IMR-90 (cell line): ENCODE data around the gene GABRB3. TPM values are rescaled to one million over a fixed set of nuclear protein-coding genes. Genes with fewer than 3 reads are reported as not detected.

ENCODE experiments used
- ATAC-seq: fragments of 200-7000 bp; cut with Tn5 transposase; 2 replicates; pipeline ENCODE4 v1.9.1; 2020; ENCODE audit warnings: low read depth, mild to moderate bottlenecking, moderate library complexity
- BruUV-seq: library from RNA; stranded (reverse); fragments of 400-500 nt; replicated peaks from 2 replicates; lab custom pipeline; 2021; lab: Mats Ljungman, UMichigan
- CTCF ChIA-PET: fragments of 300-600 bp; formaldehyde crosslinking; extraction: SDS; loops from one replicate; lab custom pipeline; 2021; ENCODE audit warnings: antibody characterized with exemption; lab: Yijun Ruan, JAX
- POLR2A ChIA-PET: fragments of 300-600 bp; sonication (Branson Sonifier 250); formaldehyde crosslinking; loops from one replicate; lab custom pipeline; 2022; ENCODE audit warnings: antibody characterized with exemption; ENCODE audit not compliant: unreplicated experiment; lab: Charles Lee
- DNase-seq: peaks from one replicate; pipeline ENCODE4 v3.0.0; 2013
- H2AFZ ChIP-seq: replicated peaks from 2 replicates; pipeline ENCODE3; 2013; ENCODE audit warnings: low read length, mild to moderate bottlenecking; ENCODE audit not compliant: poor library complexity
- H2AK5ac ChIP-seq: 2 replicates; pipeline ENCODE4 v1.6.1; 2013; ENCODE audit warnings: low read depth, low read length, inconsistent platforms
- H2AK9ac ChIP-seq: replicated peaks from 2 replicates; pipeline ENCODE3; 2013; ENCODE audit warnings: mild to moderate bottlenecking, low read depth, low read length, moderate library complexity; ENCODE audit not compliant: poor library complexity
- H2BK120ac ChIP-seq: 2 replicates; pipeline ENCODE4 v1.6.1; 2013; ENCODE audit warnings: low read depth, low read length, inconsistent platforms
- H2BK15ac ChIP-seq: 3 replicates; pipeline ENCODE4 v1.6.1; 2013; ENCODE audit warnings: low read depth, low read length, inconsistent platforms
- H2BK20ac ChIP-seq: 2 replicates; pipeline ENCODE4 v1.6.1; 2013; ENCODE audit warnings: low read depth, mild to moderate bottlenecking, inconsistent platforms, low read length, moderate library complexity
- H2BK5ac ChIP-seq: 2 replicates; pipeline ENCODE4 v1.6.1; 2013; ENCODE audit warnings: mild to moderate bottlenecking, low read depth, low read length, inconsistent platforms; ENCODE audit not compliant: poor library complexity, severe bottlenecking
- H3K14ac ChIP-seq: replicated peaks from 2 replicates; pipeline ENCODE4 v1.6.1; 2013; ENCODE audit warnings: low read depth, low read length, inconsistent platforms
- H3K18ac ChIP-seq: 2 replicates; pipeline ENCODE4 v1.6.1; 2013; ENCODE audit warnings: low read depth, low read length, control low read depth
- H3K23ac ChIP-seq: 2 replicates; pipeline ENCODE4 v1.6.1; 2013; ENCODE audit warnings: low read depth, low read length, inconsistent platforms
- H3K27ac ChIP-seq: 2 replicates; pipeline ENCODE4 v1.5.1; 2013; ENCODE audit warnings: mild to moderate bottlenecking, control low read depth, low read length; ENCODE audit not compliant: insufficient read depth
- H3K27me3 ChIP-seq: 2 replicates; pipeline ENCODE4 v1.6.1; 2013; ENCODE audit warnings: low read length; ENCODE audit not compliant: control insufficient read depth, insufficient read depth
- H3K36me3 ChIP-seq: 2 replicates; pipeline ENCODE4 v1.6.1; 2013; ENCODE audit warnings: low read length, mixed read lengths; ENCODE audit not compliant: control insufficient read depth, insufficient read depth
- H3K4ac ChIP-seq: 2 replicates; pipeline ENCODE4 v1.6.1; 2013; ENCODE audit warnings: low read depth, low read length, inconsistent platforms
- H3K4me1 ChIP-seq: 2 replicates; pipeline ENCODE4 v1.6.1; 2013; ENCODE audit warnings: low read length, mixed read lengths; ENCODE audit not compliant: control insufficient read depth, insufficient read depth
- H3K4me2 ChIP-seq: 2 replicates; pipeline ENCODE4 v1.6.1; 2013; ENCODE audit warnings: low read depth, mild to moderate bottlenecking, control low read depth, low read length, moderate library complexity
- H3K4me3 ChIP-seq: 2 replicates; pipeline ENCODE4 v1.5.1; 2013; ENCODE audit warnings: low read depth, mild to moderate bottlenecking, control low read depth, low read length, moderate library complexity; ENCODE audit not compliant: insufficient read depth
- H3K56ac ChIP-seq: 2 replicates; pipeline ENCODE4 v1.6.1; 2013; ENCODE audit warnings: low read length, inconsistent platforms; ENCODE audit not compliant: insufficient read depth; ENCODE audit errors: extremely low read depth
- H3K79me1 ChIP-seq, 2 experiments: 2 replicates each; pipeline ENCODE4 v1.6.1; 2013; ENCODE audit warnings: low read length in 2 of 2, inconsistent platforms in 1 of 2, low read depth in 1 of 2
- H3K9ac ChIP-seq: 2 replicates; pipeline ENCODE4 v1.6.1; 2013; ENCODE audit warnings: low read depth, low read length, control low read depth
- H3K9me1 ChIP-seq: 2 replicates; pipeline ENCODE4 v1.6.1; 2013; ENCODE audit warnings: low read length, inconsistent platforms; ENCODE audit not compliant: insufficient read depth
- H3K9me3 ChIP-seq: 2 replicates; pipeline ENCODE4 v1.6.1; 2013; ENCODE audit warnings: low read length; ENCODE audit not compliant: control insufficient read depth, insufficient read depth
- H4K20me1 ChIP-seq: 2 replicates; pipeline ENCODE4 v1.6.1; 2013; ENCODE audit warnings: low read length, inconsistent platforms; ENCODE audit not compliant: insufficient read depth
- H4K5ac ChIP-seq: 2 replicates; pipeline ENCODE4 v1.6.1; 2013; ENCODE audit warnings: mild to moderate bottlenecking, low read depth, low read length, control low read depth
- H4K8ac ChIP-seq, 2 experiments: 2 replicates each; pipeline ENCODE4 v1.6.1; 2013; ENCODE audit warnings: low read depth in 2 of 2, low read length in 2 of 2, control low read depth in 1 of 2, inconsistent platforms in 1 of 2
- H4K91ac ChIP-seq: 2 replicates; pipeline ENCODE4 v1.6.1; 2013; ENCODE audit warnings: low read depth, low read length, inconsistent platforms; ENCODE audit not compliant: insufficient read depth
- CEBPB ChIP-seq: IDR thresholded peaks from 2 replicates; pipeline ENCODE4 v1.6.1; 2012; ENCODE audit warnings: low read depth, low read length, improper control_type of control experiment
- NFE2L2 ChIP-seq: fragments of 150-350 bp; IDR thresholded peaks from 2 replicates; pipeline ENCODE4 v1.6.1; 2016; ENCODE audit warnings: low read depth, mild to moderate bottlenecking, low read length
- WGBS, 2 experiments: methylation state at CpG; one replicate each; pipeline versions ENCODE4 v1.1.5 to v1.1.7; 2013; ENCODE audit warnings: missing lambda C conversion rate in 2 of 2; ENCODE audit not compliant: insufficient read length in 1 of 2; ENCODE audit errors: extremely low coverage in 2 of 2; 5-methylcytosine and 5-hydroxymethylcytosine counted together
- dilution Hi-C: fragments of 300-500 bp; cut with HindIII; formaldehyde crosslinking; loops from one replicate; pipeline ENCODE4 v1.14.3; 2018; ENCODE audit warnings: low sequenced_read_pairs; ENCODE audit not compliant: unreplicated experiment
- in situ Hi-C: fragments of 300-500 bp; cut with MboI; formaldehyde crosslinking; loops from 3 replicates; pipeline ENCODE4 v1.14.3; 2019; ENCODE audit warnings: low sequenced_read_pairs, inconsistent platforms, mixed read lengths
- intact Hi-C: fragments of 100-400 bp; cut with micrococcal nuclease; formaldehyde crosslinking; loops from 2 replicates; pipeline ENCODE4 v1.10.0; 2022
- polyA plus RNA-seq, 3 experiments: library from polyadenylated mRNA; depleted of rRNA; stranded (reverse); fragments of >200 nt; gene quantifications; 2 replicates each; pipeline ENCODE4 v1.2.3, GENCODE V29; 2012; ENCODE audit warnings: low replicate concordance in 1 of 3
- total RNA-seq: library from RNA; depleted of rRNA; stranded (reverse); fragments of >200 nt; gene quantifications from 2 replicates; pipeline ENCODE4 v1.2.3, GENCODE V29; 2012

The GABRB3 gene
- total and polyA plus RNA-seq, 2 of the 4 experiments (the other 2 are of a cell fraction): 0.36 to 0.54 TPM

GRCh38 chr15:26758079-26758478 lies 14.8 kb downstream of the GABRB3 start:
- H2BK5ac ChIP-seq: no peak overlapping the region
- in situ Hi-C loops: loop anchor here (25.0 kb wide), 1 partner anchor 421 kb away; no protein-coding TSS in a partner anchor
- no peak overlapping the region for H2BK120ac ChIP-seq
- H4K20me1 ChIP-seq: no peaks in the 10 kb centered on the region
- H2AK5ac ChIP-seq: no peak overlapping the region
- no peak overlapping the region for H2AK9ac ChIP-seq
- no CpG with 5 or more reads among the region's 4 CpGs for WGBS, 2 experiments
- ChIA-PET POLR2A (no interaction called here), CTCF (no interaction called here)
- no peaks in the 10 kb centered on the region for H3K9me1 ChIP-seq
- no peak overlapping the region for H2BK15ac ChIP-seq
- no TSS peak for BruUV-seq
- no peak overlapping the region for H3K27ac ChIP-seq
- dilution Hi-C loops: no loop called here
- peaks cover 8% of the 10 kb centered on the region for H3K9me3 ChIP-seq
- H2BK20ac ChIP-seq: no peak overlapping the region
- H3K18ac ChIP-seq: no peak overlapping the region
- H3K36me3 ChIP-seq: no peaks in the 10 kb centered on the region
- no peak overlapping the region for H3K9ac ChIP-seq
- DNase-seq (no peak), ATAC-seq (no peak)
- H4K5ac ChIP-seq: no peak overlapping the region
- H3K14ac ChIP-seq: no peak overlapping the region
- H3K56ac ChIP-seq: no peak overlapping the region
- H3K27me3 ChIP-seq: no peaks in the 10 kb centered on the region
- H4K8ac ChIP-seq: no peak overlapping the region
- intact Hi-C loops: no loop called here
- no peaks in the 10 kb centered on the region for H3K79me1 ChIP-seq
- H3K23ac ChIP-seq: no peak overlapping the region
- no peak overlapping the region for H3K4me2 ChIP-seq
- TF ChIP-seq CEBPB (peak; percentile 47; the same call in 1 of the 2 replicates), NFE2L2 (no peak)
- H3K4ac ChIP-seq: no peak overlapping the region
- H4K91ac ChIP-seq: no peak overlapping the region
- no peak overlapping the region for H3K4me3 ChIP-seq
- H3K4me1 ChIP-seq: no peaks in the 10 kb centered on the region
- no peak overlapping the region for H2AFZ ChIP-seq
